HG03095 (cell line): ENCODE results near the gene XAF1.
"Not testable (repeated sequence)": the region's sequence is repeated elsewhere in the genome, so short reads cannot be mapped to it uniquely, and the experiment has no call there.

ENCODE experiments used
- ATAC-seq: cut with Tn5 transposase; IDR thresholded peaks from one replicate; pipeline ENCODE4 v1.9.1; 2021; ENCODE audit warnings: moderate library complexity; ENCODE audit not compliant: unreplicated experiment

The XAF1 gene

GRCh38 chr17:6797718-6798351 lies 42.0 kb downstream of the XAF1 start:
- no peak for ATAC-seq

GRCh38 chr17:6799738-6800137 lies 43.9 kb downstream of the XAF1 start:
- ATAC-seq: no peak

GRCh38 chr17:6800422-6801027 lies 44.7 kb downstream of the XAF1 start:
- no peak for ATAC-seq

GRCh38 chr17:6811510-6811909 lies 55.7 kb downstream of the XAF1 start:
- no peak for ATAC-seq

- ATAC-seq: no peak
Measured at GRCh38 chr17:6812295-6812694, 56.4 kb downstream of the XAF1 start.

- no peak for ATAC-seq
Measured at GRCh38 chr17:6815775-6816174, 59.9 kb downstream of the XAF1 start.

- ATAC-seq: not testable (repeated sequence)
Measured at GRCh38 chr17:6816368-6816767, 60.5 kb downstream of the XAF1 start.

GRCh38 chr17:6818938-6819337 lies 63.1 kb downstream of the XAF1 start:
- ATAC-seq: no peak

GRCh38 chr17:6823011-6823442 lies 67.2 kb downstream of the XAF1 start:
- ATAC-seq: no peak
